GM12891 (cell line): Measurements from ENCODE around the gene ORC2.

Source experiments
- DNase-seq: peaks from one replicate; pipeline ENCODE4 v3.0.0; 2011; ENCODE audit warnings: low spot score; ENCODE audit not compliant: insufficient read length
- FAIRE-seq: peaks from 2 replicates; lab custom pipeline; 2011; peaks lifted over from hg19 to GRCh38; lab: Jason Lieb, UNC
- PAX5 ChIP-seq: IDR thresholded peaks from 2 replicates; pipeline ENCODE4 v1.6.1; 2011; ENCODE audit warnings: low read length, moderate library complexity, mild to moderate bottlenecking; ENCODE audit not compliant: insufficient read depth, severe bottlenecking
- POLR2A ChIP-seq: IDR thresholded peaks from 2 replicates; pipeline ENCODE4 v1.6.1; 2011; ENCODE audit warnings: low read depth, low read length, control low read depth
- POLR2AphosphoS5 ChIP-seq: IDR thresholded peaks from 2 replicates; pipeline ENCODE4 v1.6.1; 2011; ENCODE audit warnings: low read depth, low read length, control low read depth
- POU2F2 ChIP-seq: IDR thresholded peaks from 2 replicates; pipeline ENCODE4 v1.6.1; 2011; ENCODE audit warnings: low read depth, mild to moderate bottlenecking, control low read depth, low read length, moderate library complexity
- SPI1 ChIP-seq: IDR thresholded peaks from 2 replicates; pipeline ENCODE4 v1.6.1; 2011; ENCODE audit warnings: low read depth, low read length, control low read depth
- TAF1 ChIP-seq: IDR thresholded peaks from 2 replicates; pipeline ENCODE4 v1.6.1; 2011; ENCODE audit warnings: low read depth, low read length, control low read depth

The ORC2 gene

GRCh38 chr2:200943527-200944105 is 19.8 kb downstream of the ORC2 start:
- no peak for TF ChIP-seq SPI1
- TF ChIP-seq PAX5, result no peak
- no peak for TF ChIP-seq POU2F2
- TF ChIP-seq TAF1, result no peak
- TF ChIP-seq POLR2AphosphoS5, result no peak
- TF ChIP-seq POLR2A, result no peak
- no peak for DNase-seq
- no peak for FAIRE-seq

- DNase-seq (no peak), FAIRE-seq (no peak)
- TF ChIP-seq TAF1 (no peak), SPI1 (no peak), POLR2A (no peak), POU2F2 (no peak), PAX5 (no peak), POLR2AphosphoS5 (no peak)
Measured at GRCh38 chr2:200939832-200940231, 23.6 kb downstream of the ORC2 start.

GRCh38 chr2:200930947-200931626 is 32.4 kb downstream of the ORC2 start:
- FAIRE-seq (no peak), DNase-seq (no peak)
- no peak for TF ChIP-seq PAX5
- TF ChIP-seq TAF1, result no peak
- no peak for TF ChIP-seq SPI1
- TF ChIP-seq POLR2A, result no peak
- no peak for TF ChIP-seq POLR2AphosphoS5
- TF ChIP-seq POU2F2, result no peak

DNA sequence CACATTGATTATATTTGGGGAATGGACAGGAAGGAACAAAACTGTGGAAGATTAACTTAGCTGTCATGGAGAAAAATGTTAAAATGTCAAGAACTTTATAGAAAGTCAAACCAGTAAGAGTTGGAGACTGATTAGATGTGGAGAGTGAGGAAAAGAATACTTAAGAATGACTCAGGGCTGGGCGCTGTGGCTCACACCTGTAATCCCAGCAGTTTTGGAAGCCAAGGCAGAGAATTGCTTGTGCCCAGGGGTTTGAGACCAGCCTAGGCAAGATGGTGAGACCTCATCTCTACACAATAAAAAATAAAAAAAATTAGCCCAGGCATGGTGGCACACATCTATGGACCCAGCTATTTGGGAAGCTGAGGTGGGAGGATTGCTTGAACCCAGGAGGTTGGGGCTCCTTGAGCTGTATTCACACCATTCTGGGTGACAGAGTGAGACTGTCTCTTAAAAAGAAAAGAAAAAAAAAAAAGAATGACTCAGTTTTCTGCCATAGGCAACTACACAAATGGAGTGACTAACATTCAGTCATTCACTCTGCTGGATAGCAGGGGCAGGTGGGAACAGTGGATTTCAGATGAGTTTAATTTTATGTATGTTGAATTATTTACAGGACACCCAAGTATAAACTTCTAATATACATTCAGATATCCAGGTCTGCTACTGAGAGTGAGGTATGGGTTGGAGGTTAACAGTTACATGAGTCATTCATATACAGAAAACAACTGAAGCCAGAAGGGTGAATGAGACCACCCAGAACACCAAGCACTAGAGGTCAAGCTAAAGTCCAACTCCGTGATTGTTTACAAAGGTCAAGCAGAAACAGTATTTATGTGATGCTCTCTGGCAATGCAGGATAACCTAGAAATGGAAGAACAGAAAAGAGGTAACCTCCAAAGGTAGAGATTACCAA is 33.9 kb downstream of the ORC2 start:
- DNase-seq (no peak), FAIRE-seq (no peak)
- no peak for TF ChIP-seq SPI1
- no peak for TF ChIP-seq POU2F2

DNA sequence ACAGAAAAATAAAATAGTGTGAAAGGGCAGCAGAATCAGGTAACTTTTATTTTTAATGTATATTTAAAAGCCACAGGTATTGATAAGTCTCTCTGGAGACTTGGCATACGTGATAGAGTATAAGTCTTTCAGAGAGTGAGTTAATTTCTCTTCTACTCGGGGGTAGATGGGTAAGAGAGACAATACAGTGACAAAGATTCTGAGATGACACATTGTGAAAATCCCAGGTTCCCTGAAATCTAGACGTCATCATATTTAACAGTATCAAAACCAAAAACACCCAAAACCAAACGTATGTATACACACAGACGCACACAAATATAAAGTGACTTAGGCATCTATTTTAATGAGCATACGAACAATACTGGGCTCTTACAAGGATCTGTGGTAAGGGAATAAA is 41.0 kb downstream of the ORC2 start:
- no peak for DNase-seq
- FAIRE-seq, result no peak
- no peak for TF ChIP-seq POLR2AphosphoS5
- TF ChIP-seq PAX5, result no peak
- TF ChIP-seq POU2F2, result no peak

DNA sequence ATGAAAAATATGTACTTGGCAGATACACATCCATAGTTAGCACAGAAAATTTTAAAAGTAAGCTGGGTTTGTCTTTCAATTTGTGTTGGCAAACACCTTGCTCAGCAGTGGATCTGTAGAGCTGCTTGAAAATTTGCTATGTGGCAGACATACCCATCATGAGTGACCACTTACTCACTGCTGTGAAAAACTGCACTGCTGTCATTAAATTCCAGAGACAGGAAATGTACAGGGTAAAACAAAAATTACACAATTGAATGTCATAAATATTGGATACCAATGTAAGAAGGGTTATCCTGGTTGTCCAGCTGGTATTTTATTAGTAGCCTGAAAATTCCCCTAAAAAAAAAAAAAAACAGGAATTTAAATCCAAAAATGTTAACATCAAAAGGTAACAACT is 49.8 kb downstream of the ORC2 start:
- DNase-seq (no peak), FAIRE-seq (no peak)
- TF ChIP-seq PAX5 (no peak), POU2F2 (no peak), POLR2AphosphoS5 (no peak), TAF1 (no peak), POLR2A (no peak), SPI1 (no peak)

DNA sequence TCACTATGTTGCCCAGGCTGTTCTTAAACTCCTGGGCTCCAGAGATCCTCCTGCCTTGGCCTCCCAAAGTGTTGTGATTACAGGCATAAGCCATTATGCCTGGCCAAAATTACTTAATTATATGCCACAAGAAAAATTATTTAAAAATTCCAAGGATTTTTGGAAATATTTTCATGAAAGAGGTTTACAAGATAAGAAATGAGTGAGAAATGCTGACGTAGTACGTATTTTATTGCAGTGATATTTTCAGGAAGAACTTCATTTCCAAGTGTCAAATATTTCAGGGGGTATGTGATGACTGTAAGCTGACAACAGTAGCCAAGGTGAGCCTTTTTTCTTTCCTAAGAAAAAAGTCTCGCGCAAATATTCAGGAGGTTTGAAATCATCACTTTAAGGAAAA is 53.5 kb downstream of the ORC2 start:
- TF ChIP-seq POLR2A (no peak), PAX5 (no peak), SPI1 (no peak), TAF1 (no peak), POLR2AphosphoS5 (no peak), POU2F2 (no peak)
- no peak for DNase-seq
- no peak for FAIRE-seq

DNA sequence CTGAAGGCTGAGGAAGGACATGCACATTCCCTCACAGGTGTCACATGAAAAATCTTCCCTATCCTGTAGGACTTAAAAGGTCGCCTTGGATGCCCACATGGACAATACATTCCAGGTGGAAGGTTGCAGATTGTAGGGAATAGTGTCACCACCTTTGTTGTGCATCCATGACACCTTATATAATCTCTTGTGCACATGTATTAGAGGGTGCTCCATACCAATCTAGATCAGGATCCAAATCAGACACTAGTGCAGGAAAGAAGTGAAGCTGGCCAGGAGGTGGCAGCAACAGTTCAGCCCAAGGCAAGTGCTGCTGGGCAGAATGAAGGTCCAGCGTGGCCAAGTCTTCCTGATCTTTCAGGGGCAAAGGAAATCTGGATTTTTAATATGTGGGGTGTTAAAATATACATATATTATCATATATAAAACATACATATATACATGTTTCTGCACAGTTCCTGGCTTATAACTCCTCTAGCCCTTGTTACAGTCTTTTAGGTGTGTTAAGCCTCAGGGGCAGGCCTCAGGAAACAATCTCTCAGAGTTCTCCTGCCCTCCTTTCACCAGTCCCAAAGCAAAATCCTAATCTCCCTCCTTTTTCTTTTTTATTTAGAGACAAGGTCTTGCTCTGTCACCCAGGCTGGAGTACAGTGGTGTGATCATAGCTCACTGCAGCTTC is 57.7 kb downstream of the ORC2 start:
- TF ChIP-seq SPI1, result no peak
- TF ChIP-seq PAX5, result no peak
- TF ChIP-seq POLR2A, result no peak
- TF ChIP-seq POLR2AphosphoS5, result no peak
- TF ChIP-seq POU2F2, result no peak
- TF ChIP-seq TAF1, result no peak
- FAIRE-seq, result peak; percentile 57

DNA sequence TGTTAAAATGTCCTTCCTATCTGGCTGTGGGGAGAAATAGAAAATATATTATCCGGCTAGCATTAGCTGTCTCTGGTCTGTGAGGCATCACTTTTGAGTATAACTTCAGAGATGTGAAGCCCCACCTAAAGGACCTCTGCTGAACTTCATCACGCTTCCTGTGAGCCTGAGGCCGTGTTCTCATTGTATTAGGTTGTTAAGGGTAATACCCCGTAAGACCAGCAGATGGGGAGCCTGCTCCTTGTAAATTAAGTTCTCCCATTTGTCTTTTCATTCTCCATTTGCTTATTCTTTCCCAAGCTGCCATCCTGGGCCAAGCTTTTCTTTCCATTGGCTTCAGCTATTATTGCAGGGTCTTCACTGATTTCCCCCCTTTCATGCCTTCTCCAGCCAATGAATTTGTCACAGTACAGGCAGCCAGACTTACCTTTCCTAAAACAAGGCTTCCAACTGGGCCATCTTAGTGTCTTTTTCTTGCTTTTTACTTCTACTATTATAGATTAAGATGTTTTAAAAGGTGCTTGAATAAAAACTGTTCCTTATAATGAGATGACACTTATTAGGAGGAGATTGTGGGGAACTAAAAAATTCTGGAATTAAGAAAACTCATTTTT is 61.9 kb downstream of the ORC2 start:
- FAIRE-seq (peak; percentile 90), DNase-seq (peak; percentile 59)
- no peak for TF ChIP-seq POU2F2
- no peak for TF ChIP-seq TAF1
- TF ChIP-seq POLR2A, result no peak
- no peak for TF ChIP-seq SPI1
- TF ChIP-seq PAX5, result no peak
- no peak for TF ChIP-seq POLR2AphosphoS5

More for the DNA sequence above, 57.7 kb downstream of the ORC2 start:
- DNase-seq, result no peak

DNA sequence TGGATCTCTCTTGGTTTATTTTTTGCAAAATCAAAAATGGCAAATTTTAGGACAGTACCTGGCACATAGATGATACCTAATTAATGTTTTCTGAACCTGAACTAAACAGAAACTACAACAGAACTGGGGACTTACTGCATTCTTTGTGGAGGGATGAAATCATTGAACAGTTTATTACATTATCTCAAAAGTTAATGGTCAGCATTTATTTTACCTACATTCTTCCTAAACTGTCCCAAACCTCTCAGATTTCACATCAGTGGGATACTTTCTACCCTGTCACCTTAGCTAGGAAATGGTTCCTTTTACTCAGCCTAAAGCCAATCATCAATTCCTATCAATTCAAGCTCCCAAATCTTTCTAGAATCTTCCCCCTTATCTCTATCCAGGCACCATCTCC is 64.0 kb downstream of the ORC2 start:
- FAIRE-seq (no peak), DNase-seq (no peak)
- TF ChIP-seq PAX5 (no peak), TAF1 (no peak), POLR2AphosphoS5 (no peak), POU2F2 (no peak), POLR2A (no peak), SPI1 (no peak)
